PFSK-1 (cell line): ENCODE results near the gene KIAA1549.

Source experiments
- FOXP2 ChIP-seq: optimal IDR thresholded peaks from 2 replicates; pipeline ENCODE3; 2011; ENCODE audit warnings: borderline replicate concordance, control low read depth, inconsistent platforms; ENCODE audit not compliant: insufficient read depth; ENCODE audit errors: extremely low read length, extremely low read depth
- POLR2AphosphoS5 ChIP-seq: IDR thresholded peaks from 2 replicates; pipeline ENCODE4 v1.6.1; 2012; ENCODE audit warnings: low read depth, mild to moderate bottlenecking, control low read depth, low read length, moderate library complexity
- REST ChIP-seq, 2 experiments: IDR thresholded peaks; 2 replicates each; pipeline versions ENCODE4 v1.6.1 to v1.8.0; 2011 to 2012; ENCODE audit warnings: low read depth in 2 of 2, low read length in 2 of 2, control low read depth in 1 of 2, inconsistent platforms in 1 of 2, mild to moderate bottlenecking in 1 of 2, moderate library complexity in 1 of 2; ENCODE audit not compliant: insufficient read depth in 1 of 2
- SIN3A ChIP-seq: IDR thresholded peaks from 2 replicates; pipeline ENCODE4 v1.6.1; 2012; ENCODE audit warnings: mild to moderate bottlenecking, low read length, moderate library complexity, borderline replicate concordance; ENCODE audit not compliant: insufficient read depth
- TAF1 ChIP-seq: IDR thresholded peaks from 2 replicates; pipeline ENCODE4 v1.6.1; 2012; ENCODE audit warnings: low read length, control low read depth, borderline replicate concordance; ENCODE audit not compliant: insufficient read depth

Gene KIAA1549

DNA sequence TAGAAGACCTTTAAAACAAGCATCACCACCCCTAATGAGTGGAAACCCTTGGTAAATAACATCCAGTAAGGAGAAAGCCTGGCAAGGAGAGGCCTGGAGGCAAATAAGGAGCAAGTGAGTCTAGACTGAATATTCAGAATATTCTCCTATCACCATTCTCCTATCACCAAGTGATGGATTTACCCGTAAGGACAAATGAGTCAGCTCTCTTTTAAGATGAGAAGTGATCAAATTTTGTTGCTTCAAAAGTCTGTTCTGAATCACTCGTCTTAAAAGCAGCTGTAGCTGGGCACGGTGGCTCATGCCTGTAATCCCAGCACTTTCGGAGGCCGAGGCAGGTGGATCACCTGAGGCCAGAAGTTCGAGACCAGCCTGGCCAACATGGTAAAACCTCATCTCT is 28.4 kb downstream of the KIAA1549 start:
- no peak for TF ChIP-seq TAF1
- no peak for TF ChIP-seq FOXP2
- TF ChIP-seq REST (IDR thresholded peaks at IDR 0.05; ENCODE audit: insufficient read depth in 1 of 2, low read depth in 2 of 2, low read length in 2 of 2) = no peak
- no peak for TF ChIP-seq POLR2AphosphoS5
- no peak for TF ChIP-seq SIN3A

DNA sequence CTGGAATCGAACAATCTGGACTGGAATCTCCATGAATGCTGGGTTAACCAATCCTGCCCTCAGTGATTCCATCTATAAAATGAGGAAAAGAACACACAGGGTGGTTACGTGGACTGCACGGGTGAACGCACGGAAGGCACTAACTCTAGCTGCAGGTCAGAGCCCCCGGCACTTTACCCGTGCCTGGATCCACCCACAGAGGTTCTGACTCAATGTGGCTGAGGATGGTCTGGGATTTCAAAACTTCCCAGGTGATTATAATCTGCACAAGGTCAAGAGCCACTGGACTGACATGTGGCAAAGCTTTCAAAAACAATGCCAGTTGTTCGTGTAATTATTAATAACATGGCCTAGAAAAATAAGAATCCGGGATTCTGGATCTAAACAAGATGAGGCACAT is 29.2 kb downstream of the KIAA1549 start:
- TF ChIP-seq REST (IDR thresholded peaks at IDR 0.05; ENCODE audit: insufficient read depth in 1 of 2, low read depth in 2 of 2, low read length in 2 of 2) (no peak), POLR2AphosphoS5 (no peak), TAF1 (no peak), FOXP2 (no peak), SIN3A (no peak)

GRCh38 chr7:138949421-138950088 is 31.6 kb downstream of the KIAA1549 start:
- TF ChIP-seq REST (IDR thresholded peaks at IDR 0.05; ENCODE audit: insufficient read depth in 1 of 2, low read depth in 2 of 2, low read length in 2 of 2) (no peak), POLR2AphosphoS5 (no peak), TAF1 (no peak), SIN3A (no peak), FOXP2 (no peak)

GRCh38 chr7:138948403-138948802 is 32.8 kb downstream of the KIAA1549 start:
- TF ChIP-seq POLR2AphosphoS5 (no peak), REST (IDR thresholded peaks at IDR 0.05; ENCODE audit: insufficient read depth in 1 of 2, low read depth in 2 of 2, low read length in 2 of 2) (no peak), FOXP2 (no peak), SIN3A (no peak), TAF1 (no peak)
